ENCODE data around the gene ACSM3.

DNA sequence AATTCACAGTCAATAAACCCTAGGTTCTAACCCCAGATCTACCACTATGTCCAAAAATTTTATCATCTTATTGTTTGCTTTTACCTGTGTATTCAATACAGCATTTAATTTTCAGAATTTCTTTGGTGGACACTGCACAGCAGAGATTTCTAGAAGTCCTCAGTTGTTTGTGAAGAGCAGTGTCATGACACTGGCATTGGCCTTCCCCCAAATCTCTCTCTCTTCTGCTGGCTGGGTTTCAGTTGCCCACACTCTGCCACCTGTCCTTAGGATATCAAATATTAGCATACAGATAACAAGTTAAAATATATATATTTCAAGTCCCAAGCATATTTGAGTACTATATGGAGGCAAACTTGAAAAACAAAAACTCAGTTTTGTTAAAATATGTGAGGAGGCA lies 20.2 kb upstream of the ACSM3 start:
- TF ChIP-seq POLR2A (IDR thresholded peaks at IDR 0.05; ENCODE audit: low read length), result no peak
- TF ChIP-seq GATA1 (IDR thresholded peaks at IDR 0.05; ENCODE audit: low read depth, low read length), result no peak
